Stimulated activated effector memory CD8-positive, alpha-beta T cell treated with anti-CD3 and anti-CD28 coated beads, Interleukin-12 subunit alpha, Interleukin-12 subunit beta, amount 100 ng/mL, for 72 hours (primary cell): ENCODE data around the gene HDAC9.

Experiments used
- ATAC-seq: fragments of 150-1000 bp; cut with Tn5 transposase; 2 replicates; pipeline ENCODE4 v1.10.0; 2021
- DNase-seq, 2 donors: peaks; one replicate each; pipeline ENCODE4 v3.0.0; 2021 to 2022; ENCODE audit warnings: low spot score in 2 of 2
- H3K27ac Mint-ChIP-seq: one replicate; pipeline ENCODE4 v1.8.0; 2022; ENCODE audit warnings: mild to moderate bottlenecking, mixed read lengths
- H3K36me3 Mint-ChIP-seq: one replicate; pipeline ENCODE4 v1.8.0; 2022; ENCODE audit warnings: mild to moderate bottlenecking, mixed read lengths
- H3K4me1 Mint-ChIP-seq: one replicate; pipeline ENCODE4 v1.8.0; 2022; ENCODE audit warnings: mixed read lengths
- H3K4me3 Mint-ChIP-seq: one replicate; pipeline ENCODE4 v1.8.0; 2022; ENCODE audit warnings: mild to moderate bottlenecking, mixed read lengths
- H3K9me3 Mint-ChIP-seq: one replicate; pipeline ENCODE4 v1.8.0; 2022; ENCODE audit warnings: mixed read lengths

The HDAC9 gene

GRCh38 chr7:18505870-18506460 lies 10.4 kb downstream of the HDAC9 start:
- peaks cover 14% of the 10 kb centered on the region for H3K36me3 Mint-ChIP-seq
- H3K27ac Mint-ChIP-seq, result peak overlapping the region; percentile 18
- H3K9me3 Mint-ChIP-seq, result no peaks in the 10 kb centered on the region
- peaks cover 32% of the 10 kb centered on the region for H3K4me1 Mint-ChIP-seq
- H3K4me3 Mint-ChIP-seq, result peak overlapping the region; percentile 13
- DNase-seq, result no peak
- ATAC-seq, result peak; percentile 85

- H3K4me1 Mint-ChIP-seq, result peaks cover 27% of the 10 kb centered on the region
- no peak for DNase-seq
Observed at GRCh38 chr7:18508443-18509427, 13.2 kb downstream of the HDAC9 start.

GRCh38 chr7:18509481-18509880 lies 13.9 kb downstream of the HDAC9 start:
- H3K9me3 Mint-ChIP-seq, result no peaks in the 10 kb centered on the region
- H3K4me1 Mint-ChIP-seq, result peaks cover 24% of the 10 kb centered on the region
- ATAC-seq, result peak; percentile 24
- peak overlapping the region; percentile 96 for H3K27ac Mint-ChIP-seq
- peaks cover 5% of the 10 kb centered on the region for H3K36me3 Mint-ChIP-seq
- no peak for DNase-seq
- H3K4me3 Mint-ChIP-seq, result peak overlapping the region; percentile 70

More at GRCh38 chr7:18508443-18509427, 13.2 kb downstream of the HDAC9 start:
- Mint-ChIP-seq H3K27ac (peak overlapping the region; percentile 96), H3K9me3 (no peaks in the 10 kb centered on the region), H3K4me3 (peak overlapping the region; percentile 70), H3K36me3 (peaks cover 12% of the 10 kb centered on the region)
- peak; percentile 81 for ATAC-seq

- peaks cover 24% of the 10 kb centered on the region for H3K4me1 Mint-ChIP-seq
- no peak for ATAC-seq
Observed at GRCh38 chr7:18511351-18512140, 16.0 kb downstream of the HDAC9 start.

GRCh38 chr7:18513343-18513742 lies 17.8 kb downstream of the HDAC9 start:
- Mint-ChIP-seq H3K9me3 (no peaks in the 10 kb centered on the region), H3K4me1 (peaks cover 15% of the 10 kb centered on the region), H3K27ac (peak overlapping the region; percentile 17), H3K36me3 (no peaks in the 10 kb centered on the region), H3K4me3 (no peak overlapping the region)
- DNase-seq (no peak), ATAC-seq (no peak)

More at GRCh38 chr7:18511351-18512140, 16.0 kb downstream of the HDAC9 start:
- Mint-ChIP-seq H3K9me3 (no peaks in the 10 kb centered on the region), H3K27ac (no peak overlapping the region), H3K4me3 (no peak overlapping the region), H3K36me3 (peaks cover 5% of the 10 kb centered on the region)
- DNase-seq, result no peak

- Mint-ChIP-seq H3K27ac (no peak overlapping the region), H3K4me3 (no peak overlapping the region), H3K9me3 (no peaks in the 10 kb centered on the region), H3K4me1 (no peaks in the 10 kb centered on the region), H3K36me3 (no peaks in the 10 kb centered on the region)
- DNase-seq (no peak), ATAC-seq (no peak)
Observed at GRCh38 chr7:18515067-18515466, 19.5 kb downstream of the HDAC9 start.

- Mint-ChIP-seq H3K9me3 (no peaks in the 10 kb centered on the region), H3K36me3 (peaks cover 6% of the 10 kb centered on the region), H3K4me1 (peaks cover 9% of the 10 kb centered on the region), H3K27ac (no peak overlapping the region), H3K4me3 (no peak overlapping the region)
- no peak for DNase-seq
- ATAC-seq, result no peak
Observed at GRCh38 chr7:18517646-18518045, 22.1 kb downstream of the HDAC9 start.

- H3K27ac Mint-ChIP-seq, result no peak overlapping the region
- no peak overlapping the region for H3K4me3 Mint-ChIP-seq
- H3K4me1 Mint-ChIP-seq, result peaks cover 18% of the 10 kb centered on the region
- H3K36me3 Mint-ChIP-seq, result peaks cover 6% of the 10 kb centered on the region
- DNase-seq (no peak), ATAC-seq (no peak)
- H3K9me3 Mint-ChIP-seq, result peaks cover 1% of the 10 kb centered on the region
Observed at GRCh38 chr7:18518555-18518954, 23.0 kb downstream of the HDAC9 start.

- Mint-ChIP-seq H3K4me1 (peaks cover 18% of the 10 kb centered on the region), H3K4me3 (no peak overlapping the region), H3K9me3 (peaks cover 2% of the 10 kb centered on the region), H3K27ac (no peak overlapping the region), H3K36me3 (peaks cover 6% of the 10 kb centered on the region)
- ATAC-seq, result no peak
- DNase-seq, result no peak
Observed at GRCh38 chr7:18520450-18521235, 25.1 kb downstream of the HDAC9 start.

- Mint-ChIP-seq H3K9me3 (peaks cover 2% of the 10 kb centered on the region), H3K4me3 (peak overlapping the region; percentile 47), H3K36me3 (peaks cover 6% of the 10 kb centered on the region), H3K27ac (peak overlapping the region; percentile 85), H3K4me1 (peaks cover 18% of the 10 kb centered on the region)
- no peak for DNase-seq
- no peak for ATAC-seq
Observed at GRCh38 chr7:18521236-18521589, 25.7 kb downstream of the HDAC9 start.

GRCh38 chr7:18521945-18522566 lies 26.5 kb downstream of the HDAC9 start:
- DNase-seq (no peak), ATAC-seq (peak; percentile 99)
- Mint-ChIP-seq H3K4me3 (peak overlapping the region; percentile 47), H3K27ac (peak overlapping the region; percentile 85), H3K4me1 (peaks cover 18% of the 10 kb centered on the region), H3K9me3 (peaks cover 2% of the 10 kb centered on the region), H3K36me3 (peaks cover 6% of the 10 kb centered on the region)

- DNase-seq, result no peak
- no peak overlapping the region for H3K4me3 Mint-ChIP-seq
- no peak for ATAC-seq
- peaks cover 6% of the 10 kb centered on the region for H3K36me3 Mint-ChIP-seq
- H3K27ac Mint-ChIP-seq, result no peak overlapping the region
- H3K9me3 Mint-ChIP-seq, result peaks cover 2% of the 10 kb centered on the region
- H3K4me1 Mint-ChIP-seq, result peaks cover 18% of the 10 kb centered on the region
Observed at GRCh38 chr7:18524248-18524647, 28.7 kb downstream of the HDAC9 start.

- H3K4me1 Mint-ChIP-seq, result peaks cover 18% of the 10 kb centered on the region
- no peak overlapping the region for H3K27ac Mint-ChIP-seq
- H3K4me3 Mint-ChIP-seq, result no peak overlapping the region
- H3K36me3 Mint-ChIP-seq, result peaks cover 6% of the 10 kb centered on the region
- DNase-seq (no peak), ATAC-seq (no peak)
- H3K9me3 Mint-ChIP-seq, result peaks cover 2% of the 10 kb centered on the region
Observed at GRCh38 chr7:18526368-18526878, 30.9 kb downstream of the HDAC9 start.

- no peak overlapping the region for H3K4me3 Mint-ChIP-seq
- no peaks in the 10 kb centered on the region for H3K9me3 Mint-ChIP-seq
- DNase-seq (no peak), ATAC-seq (no peak)
- peaks cover 16% of the 10 kb centered on the region for H3K4me1 Mint-ChIP-seq
- no peak overlapping the region for H3K27ac Mint-ChIP-seq
- no peaks in the 10 kb centered on the region for H3K36me3 Mint-ChIP-seq
Observed at GRCh38 chr7:18529239-18529638, 33.7 kb downstream of the HDAC9 start.
